ENCODE data around the gene MT1F. TPM values are rescaled to one million over a fixed set of nuclear protein-coding genes. Genes with fewer than 3 reads are reported as not detected.

MT1F gene
- total RNA-seq = 6.3 and 7.2 TPM in 2 replicates
- long read RNA-seq, partial matches to known transcripts = 0 of 1 reads
- long read RNA-seq, other reads (novel, unspliced or antisense) = 0 of 1 reads

DNA sequence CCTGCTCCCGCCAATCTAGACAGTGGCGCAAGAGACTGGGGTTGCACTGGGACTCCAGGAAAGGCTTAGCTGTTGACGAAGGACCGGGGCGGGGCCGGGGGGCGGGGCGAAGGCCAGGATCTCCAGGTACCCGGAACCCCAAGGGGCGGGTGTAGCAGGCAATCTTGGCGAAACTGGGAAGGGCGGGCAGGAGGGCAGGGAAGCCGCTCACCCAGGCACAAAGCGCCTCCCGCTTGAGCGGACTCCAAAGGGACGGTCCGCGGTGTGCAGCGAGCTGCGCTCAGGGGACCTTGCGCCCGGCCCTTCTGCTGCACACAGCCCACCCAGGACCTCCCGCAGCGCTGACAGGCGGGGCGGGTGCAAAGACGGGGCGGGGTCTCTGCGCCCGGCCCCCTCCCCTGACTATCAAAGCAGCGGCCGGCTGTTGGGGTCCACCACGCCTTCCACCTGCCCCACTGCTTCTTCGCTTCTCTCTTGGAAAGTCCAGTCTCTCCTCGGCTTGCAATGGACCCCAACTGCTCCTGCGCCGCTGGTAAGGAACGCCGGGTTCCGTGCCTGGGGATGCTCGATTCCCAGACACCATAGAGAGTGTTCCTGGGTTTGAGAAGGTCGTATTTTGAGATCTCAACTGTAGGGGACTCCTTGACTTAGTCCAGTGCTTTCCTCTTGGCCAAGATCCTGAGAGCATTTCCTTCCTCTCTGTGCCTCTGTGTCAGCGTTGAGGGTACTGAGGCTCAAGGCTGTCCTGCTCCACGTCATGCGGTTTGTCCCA, at the start of gene MT1F:
MT1F (plus strand) TSS at position 405 of the 772 bp plus-strand sequence; CDS start at position 505, 100 bp downstream.
- peak; percentile 52 for DNase-seq (ENCODE audit: low spot score, unreplicated experiment)
- Mint-ChIP-seq H3K27ac (peak within 1 kb of the TSS; percentile 75), H3K9me3 (ENCODE audit: low read depth) (no peaks in the 10 kb centered on the region)

DNA sequence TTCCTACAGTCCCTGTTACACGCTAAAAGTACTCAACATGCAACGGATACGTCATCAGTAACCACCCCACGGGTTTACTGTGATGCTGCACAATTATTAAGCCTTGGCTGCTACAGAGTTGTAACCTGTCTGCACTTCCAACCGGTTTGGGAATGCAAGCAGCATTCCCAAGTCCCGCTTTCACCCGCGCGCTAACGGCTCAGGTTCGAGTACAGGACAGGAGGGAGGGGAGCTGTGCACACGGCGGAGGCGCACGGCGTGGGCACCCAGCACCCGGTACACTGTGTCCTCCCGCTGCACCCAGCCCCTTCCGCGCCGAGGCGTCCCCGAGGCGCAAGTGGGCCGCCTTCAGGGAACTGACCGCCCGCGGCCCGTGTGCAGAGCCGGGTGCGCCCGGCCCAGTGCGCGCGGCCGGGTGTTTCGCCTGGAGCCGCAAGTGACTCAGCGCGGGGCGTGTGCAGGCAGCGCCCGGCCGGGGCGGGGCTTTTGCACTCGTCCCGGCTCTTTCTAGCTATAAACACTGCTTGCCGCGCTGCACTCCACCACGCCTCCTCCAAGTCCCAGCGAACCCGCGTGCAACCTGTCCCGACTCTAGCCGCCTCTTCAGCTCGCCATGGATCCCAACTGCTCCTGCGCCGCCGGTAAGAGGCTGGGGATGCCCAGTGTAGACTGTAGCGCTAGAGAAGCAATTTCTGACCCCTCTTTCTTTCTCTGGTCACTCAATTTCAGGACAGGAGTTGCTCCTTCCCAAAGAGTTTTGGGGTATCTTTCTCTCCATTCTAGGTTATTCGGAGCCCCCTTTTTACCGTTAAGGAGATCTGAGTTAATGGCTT, 49.5 kb upstream of the MT1F start, which contains the start of gene MT2A:
MT2A (plus strand) TSS at position 542 of the 833 bp plus-strand sequence; CDS start at position 614, 72 bp downstream.
- H3K4me3 Mint-ChIP-seq (ENCODE audit: low read depth) = peak within 1 kb of the TSS; percentile 56
- H3K36me3 Mint-ChIP-seq (ENCODE audit: insufficient read depth) = no peaks in the 10 kb centered on the region
- TF ChIP-seq, protein P1, sequence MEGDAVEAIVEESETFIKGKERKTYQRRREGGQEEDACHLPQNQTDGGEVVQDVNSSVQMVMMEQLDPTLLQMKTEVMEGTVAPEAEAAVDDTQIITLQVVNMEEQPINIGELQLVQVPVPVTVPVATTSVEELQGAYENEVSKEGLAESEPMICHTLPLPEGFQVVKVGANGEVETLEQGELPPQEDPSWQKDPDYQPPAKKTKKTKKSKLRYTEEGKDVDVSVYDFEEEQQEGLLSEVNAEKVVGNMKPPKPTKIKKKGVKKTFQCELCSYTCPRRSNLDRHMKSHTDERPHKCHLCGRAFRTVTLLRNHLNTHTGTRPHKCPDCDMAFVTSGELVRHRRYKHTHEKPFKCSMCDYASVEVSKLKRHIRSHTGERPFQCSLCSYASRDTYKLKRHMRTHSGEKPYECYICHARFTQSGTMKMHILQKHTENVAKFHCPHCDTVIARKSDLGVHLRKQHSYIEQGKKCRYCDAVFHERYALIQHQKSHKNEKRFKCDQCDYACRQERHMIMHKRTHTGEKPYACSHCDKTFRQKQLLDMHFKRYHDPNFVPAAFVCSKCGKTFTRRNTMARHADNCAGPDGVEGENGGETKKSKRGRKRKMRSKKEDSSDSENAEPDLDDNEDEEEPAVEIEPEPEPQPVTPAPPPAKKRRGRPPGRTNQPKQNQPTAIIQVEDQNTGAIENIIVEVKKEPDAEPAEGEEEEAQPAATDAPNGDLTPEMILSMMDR (IDR thresholded peaks at IDR 0.05; ENCODE audit: unreplicated experiment) = no peak
- peaks cover 6% of the 10 kb centered on the region for H3K4me1 Mint-ChIP-seq (ENCODE audit: low read depth)
- H3K9me3 Mint-ChIP-seq (ENCODE audit: low read depth) = no peaks in the 10 kb centered on the region
- no peak within 1 kb of the TSS for H3K27ac Mint-ChIP-seq
- DNase-seq (ENCODE audit: low spot score, unreplicated experiment) = peak; percentile 62
- peaks cover 82% of the 10 kb centered on the region for H3K27me3 Mint-ChIP-seq

More for the DNA sequence above, at the start of gene MT1F:
- Mint-ChIP-seq H3K36me3 (ENCODE audit: insufficient read depth) (no peaks in the 10 kb centered on the region), H3K4me1 (ENCODE audit: low read depth) (peaks cover 5% of the 10 kb centered on the region), H3K4me3 (ENCODE audit: low read depth) (peak within 1 kb of the TSS; percentile 84), H3K27me3 (peaks cover 87% of the 10 kb centered on the region)
- TF ChIP-seq, protein P1 (IDR thresholded peaks at IDR 0.05; ENCODE audit: unreplicated experiment) = no peak

DNA sequence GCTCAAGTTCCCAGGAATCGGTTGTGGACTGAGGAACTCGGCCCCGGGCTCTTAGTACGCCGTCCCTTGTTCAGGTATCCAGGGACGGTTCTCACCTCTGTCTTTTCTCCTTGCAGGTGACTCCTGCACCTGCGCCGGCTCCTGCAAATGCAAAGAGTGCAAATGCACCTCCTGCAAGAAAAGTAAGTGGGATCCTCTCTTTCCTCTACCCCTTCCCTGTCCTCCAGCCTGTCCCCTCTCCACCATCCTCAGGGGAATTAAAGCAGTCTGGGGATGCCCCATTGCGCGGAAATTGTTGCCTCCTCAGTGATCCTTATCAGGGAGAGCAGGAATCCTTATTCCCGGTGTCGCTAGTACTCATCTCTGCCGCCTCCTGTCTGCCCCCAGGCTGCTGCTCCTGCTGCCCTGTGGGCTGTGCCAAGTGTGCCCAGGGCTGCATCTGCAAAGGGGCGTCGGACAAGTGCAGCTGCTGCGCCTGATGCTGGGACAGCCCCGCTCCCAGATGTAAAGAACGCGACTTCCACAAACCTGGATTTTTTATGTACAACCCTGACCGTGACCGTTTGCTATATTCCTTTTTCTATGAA, 48.8 kb upstream of the MT1F start:
- TF ChIP-seq, protein P1 (IDR thresholded peaks at IDR 0.05; ENCODE audit: unreplicated experiment) = no peak
- Mint-ChIP-seq H3K4me3 (ENCODE audit: low read depth) (peak overlapping the region; percentile 56), H3K9me3 (ENCODE audit: low read depth) (no peaks in the 10 kb centered on the region), H3K4me1 (ENCODE audit: low read depth) (peaks cover 6% of the 10 kb centered on the region), H3K36me3 (ENCODE audit: insufficient read depth) (no peaks in the 10 kb centered on the region), H3K27ac (no peak overlapping the region), H3K27me3 (peaks cover 84% of the 10 kb centered on the region)
- no peak for DNase-seq (ENCODE audit: low spot score, unreplicated experiment)

DNA sequence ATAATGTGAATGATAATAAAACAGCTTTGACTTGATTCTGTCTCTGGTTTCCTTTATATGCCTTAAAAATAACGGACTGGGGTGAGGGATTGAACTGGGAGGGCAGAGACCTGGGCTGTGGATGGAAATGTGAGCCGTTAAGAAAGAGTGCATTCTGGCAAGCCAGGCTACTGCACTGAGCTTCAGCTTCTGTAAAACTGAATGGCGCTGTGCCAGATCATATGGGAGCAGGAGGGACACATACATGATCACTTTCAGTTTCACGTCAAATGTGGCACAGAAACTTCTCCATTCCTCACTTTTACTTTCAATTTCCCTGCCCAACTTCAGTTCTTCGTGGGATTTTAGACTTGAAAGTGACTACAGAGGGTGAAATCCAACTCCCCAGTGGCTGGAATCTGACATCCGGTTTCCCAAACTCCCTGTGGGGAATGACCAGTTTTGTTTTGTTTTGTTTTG, 48.3 kb upstream of the MT1F start:
- no peak overlapping the region for H3K27ac Mint-ChIP-seq
- peaks cover 87% of the 10 kb centered on the region for H3K27me3 Mint-ChIP-seq
- no peaks in the 10 kb centered on the region for H3K36me3 Mint-ChIP-seq (ENCODE audit: insufficient read depth)

More for the DNA sequence above, 48.3 kb upstream of the MT1F start:
- Mint-ChIP-seq H3K4me3 (ENCODE audit: low read depth) (peak overlapping the region; percentile 56), H3K4me1 (ENCODE audit: low read depth) (peaks cover 6% of the 10 kb centered on the region), H3K9me3 (ENCODE audit: low read depth) (no peaks in the 10 kb centered on the region)
- TF ChIP-seq, protein P1 (IDR thresholded peaks at IDR 0.05; ENCODE audit: unreplicated experiment) = no peak
- DNase-seq (ENCODE audit: low spot score, unreplicated experiment) = no peak
